Ovary (tissue), 3 donors: ENCODE results near the gene RPS6KB2.

Experiments used
- POLR2A ChIP-seq: fragments of 450-650 bp; IDR thresholded peaks from one replicate; pipeline ENCODE4 v1.6.1; 2017; ENCODE audit warnings: antibody characterized with exemption, mild to moderate bottlenecking, moderate library complexity
- TF ChIP-seq, protein P1 (sequence below), 3 donors: fragments of 450-650 bp in 2 of 3; fragments of 200-600 bp in 1 of 3; IDR thresholded peaks; one replicate each; pipeline versions ENCODE4 v1.5.1 to v1.8.0; 2016 to 2022; ENCODE audit warnings: antibody characterized with exemption in 3 of 3, mild to moderate bottlenecking in 1 of 3
- donor health status: DM: no; HTN: no; CAD: no.

DNA sequence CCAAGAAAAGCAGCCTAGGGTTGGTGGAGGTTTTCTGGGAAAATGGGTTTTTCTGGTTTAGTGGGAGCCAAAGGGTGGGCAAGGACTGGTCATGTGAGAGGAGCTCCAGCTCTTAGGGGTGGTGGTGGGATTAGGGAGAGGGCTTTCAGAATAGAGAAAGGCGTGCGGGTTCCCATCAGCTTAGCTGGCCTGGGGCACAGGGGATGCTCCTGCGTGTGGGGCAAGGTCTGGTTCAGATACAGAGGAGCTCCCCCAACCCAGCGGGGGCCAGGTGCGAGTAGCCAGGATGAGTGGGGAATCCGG lies 40.1 kb downstream of the RPS6KB2 start:
- TF ChIP-seq, protein P1, sequence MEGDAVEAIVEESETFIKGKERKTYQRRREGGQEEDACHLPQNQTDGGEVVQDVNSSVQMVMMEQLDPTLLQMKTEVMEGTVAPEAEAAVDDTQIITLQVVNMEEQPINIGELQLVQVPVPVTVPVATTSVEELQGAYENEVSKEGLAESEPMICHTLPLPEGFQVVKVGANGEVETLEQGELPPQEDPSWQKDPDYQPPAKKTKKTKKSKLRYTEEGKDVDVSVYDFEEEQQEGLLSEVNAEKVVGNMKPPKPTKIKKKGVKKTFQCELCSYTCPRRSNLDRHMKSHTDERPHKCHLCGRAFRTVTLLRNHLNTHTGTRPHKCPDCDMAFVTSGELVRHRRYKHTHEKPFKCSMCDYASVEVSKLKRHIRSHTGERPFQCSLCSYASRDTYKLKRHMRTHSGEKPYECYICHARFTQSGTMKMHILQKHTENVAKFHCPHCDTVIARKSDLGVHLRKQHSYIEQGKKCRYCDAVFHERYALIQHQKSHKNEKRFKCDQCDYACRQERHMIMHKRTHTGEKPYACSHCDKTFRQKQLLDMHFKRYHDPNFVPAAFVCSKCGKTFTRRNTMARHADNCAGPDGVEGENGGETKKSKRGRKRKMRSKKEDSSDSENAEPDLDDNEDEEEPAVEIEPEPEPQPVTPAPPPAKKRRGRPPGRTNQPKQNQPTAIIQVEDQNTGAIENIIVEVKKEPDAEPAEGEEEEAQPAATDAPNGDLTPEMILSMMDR (IDR thresholded peaks at IDR 0.05) = no peak
- TF ChIP-seq POLR2A = no peak
